Prostate gland (tissue), 2 donors: Measurements from ENCODE around the gene PCDH9.

ENCODE experiments used
- CTCF ChIP-seq, 4 experiments: fragments of 200-600 bp in 2 of 4; fragments of 450-650 bp in 2 of 4; sonication (generic) in 2 of 4; IDR thresholded peaks; 1 replicate in 3 of 4; 2 replicates in 1 of 4; pipeline ENCODE4 v1.5.1; 2016 to 2019; ENCODE audit warnings: antibody characterized with exemption in 4 of 4, mild to moderate bottlenecking in 2 of 4, moderate library complexity in 2 of 4
- POLR2A ChIP-seq: fragments of 450-650 bp; IDR thresholded peaks from one replicate; pipeline ENCODE4 v1.6.1; 2016; ENCODE audit warnings: antibody characterized with exemption, mild to moderate bottlenecking

GRCh38 chr13:67042556-67042955, 187.6 kb downstream of the PCDH9 start:
- TF ChIP-seq CTCF (IDR thresholded peaks at IDR 0.05) (no peak), POLR2A (no peak)
